GM21786 (cell line): ENCODE results near the gene CRYGD.
"Not testable (repeated sequence)": the region's sequence is repeated elsewhere in the genome, so short reads cannot be mapped to it uniquely, and the experiment has no call there.

Experiments
- ATAC-seq: cut with Tn5 transposase; IDR thresholded peaks from one replicate; pipeline ENCODE4 v1.9.1; 2021; ENCODE audit not compliant: unreplicated experiment

CRYGD gene

DNA sequence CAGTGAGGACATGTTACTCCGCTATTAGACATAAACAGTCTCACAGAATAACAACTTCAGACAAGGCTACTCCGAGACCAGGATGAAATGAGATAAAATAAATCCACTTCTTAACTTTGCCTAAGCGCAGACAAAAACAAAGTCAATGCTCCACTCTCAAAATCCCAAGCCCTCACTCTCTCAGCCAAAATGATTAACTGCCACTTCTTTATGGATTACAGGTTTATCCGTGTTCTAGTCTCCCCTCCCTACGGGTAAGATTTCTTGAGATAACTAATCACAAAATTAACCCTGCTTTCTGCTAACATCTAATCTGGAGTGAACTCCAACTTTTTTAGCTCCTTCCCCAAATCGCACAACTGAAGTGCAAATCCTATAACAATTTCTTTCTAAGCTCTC, 6.4 kb upstream of the CRYGD start:
- no peak for ATAC-seq

DNA sequence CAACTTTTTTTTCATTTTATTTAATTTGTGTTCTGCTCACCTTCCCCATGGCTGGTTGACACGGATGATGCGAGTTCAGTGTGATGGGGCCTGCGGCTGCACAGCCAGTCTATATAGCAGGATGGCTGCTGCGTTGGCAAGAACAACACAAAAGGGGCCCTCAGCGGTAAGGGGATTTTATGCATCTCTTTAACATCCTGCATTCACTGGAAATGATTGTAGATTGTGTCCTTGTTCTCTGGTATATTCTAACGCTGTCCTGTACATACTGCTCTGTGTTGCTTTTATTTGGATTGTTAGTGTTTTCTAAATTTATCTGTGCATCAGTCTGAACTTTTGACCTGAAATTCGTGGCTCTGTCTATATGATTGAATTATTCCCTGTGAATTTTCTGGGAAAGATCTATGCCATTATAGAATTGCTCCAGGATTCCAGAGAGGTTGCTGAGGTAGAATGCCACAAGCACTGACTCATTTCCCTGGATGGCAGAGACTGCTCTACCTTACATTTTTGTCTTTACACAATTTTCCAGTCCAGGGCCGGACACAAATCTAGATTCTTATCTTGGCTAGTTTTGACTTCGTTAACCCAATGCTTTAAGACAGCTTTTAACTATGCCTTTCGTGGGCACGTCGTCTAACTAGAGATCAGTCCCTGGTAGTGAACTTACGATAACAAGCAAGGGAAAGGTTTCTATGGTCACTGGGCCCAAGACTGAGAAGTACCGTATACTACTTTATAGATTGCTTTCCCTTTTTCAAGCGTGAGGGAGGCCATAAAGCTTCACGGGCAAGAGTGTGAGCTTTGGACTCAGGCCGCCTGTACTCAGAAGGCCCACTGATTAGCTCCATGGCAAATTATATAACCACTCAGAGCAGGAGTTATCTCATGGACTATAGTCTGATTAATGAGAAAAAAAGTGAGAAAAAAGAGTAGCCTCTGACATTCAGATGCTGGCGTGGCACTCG, 5.7 kb upstream of the CRYGD start, which contains the start of gene CRYGC:
Gene CRYGC (minus strand): TSS at position 85 of the 968 bp plus-strand sequence. CDS start 36 bp downstream, at position 49.
- no peak for ATAC-seq

DNA sequence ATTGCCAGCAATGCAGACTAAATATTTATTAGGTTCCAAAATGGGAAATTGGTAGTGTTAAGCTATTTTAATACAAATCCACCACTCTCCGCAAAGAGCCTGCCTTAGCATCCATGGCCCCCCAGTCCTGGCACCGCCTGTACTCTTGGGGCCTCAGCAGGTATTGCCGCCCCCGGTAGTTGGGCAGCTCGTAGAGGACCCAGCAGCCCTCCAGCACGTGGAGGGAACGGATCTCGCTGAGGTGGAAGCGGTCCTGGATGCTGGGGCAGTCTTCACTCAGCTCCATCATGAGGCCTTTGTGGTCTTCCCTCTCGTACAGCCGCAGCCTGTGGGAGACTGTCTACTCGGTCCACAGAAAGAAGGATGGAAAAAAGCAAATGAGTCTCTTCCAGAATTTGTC, 3.8 kb upstream of the CRYGD start:
- ATAC-seq, result no peak

DNA sequence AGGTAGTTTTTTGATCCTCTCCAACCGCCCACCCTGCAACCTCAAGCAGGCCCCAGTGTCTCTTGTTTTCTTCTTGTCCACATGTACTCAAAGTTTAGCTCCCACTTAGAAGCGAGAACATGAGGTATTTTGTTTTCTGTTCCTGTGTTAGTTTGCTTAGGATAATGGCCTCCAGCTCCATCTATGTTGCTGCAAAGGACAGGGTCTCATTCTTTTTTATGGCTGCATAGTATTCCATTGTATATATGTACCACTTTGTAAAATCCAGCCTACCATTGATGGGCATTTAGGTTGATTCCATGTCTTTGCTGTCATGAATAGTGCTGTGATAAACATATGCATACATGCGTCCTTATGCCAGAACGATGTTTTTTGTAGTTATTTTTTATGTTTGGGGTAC, 2.8 kb upstream of the CRYGD start:
- no peak for ATAC-seq

DNA sequence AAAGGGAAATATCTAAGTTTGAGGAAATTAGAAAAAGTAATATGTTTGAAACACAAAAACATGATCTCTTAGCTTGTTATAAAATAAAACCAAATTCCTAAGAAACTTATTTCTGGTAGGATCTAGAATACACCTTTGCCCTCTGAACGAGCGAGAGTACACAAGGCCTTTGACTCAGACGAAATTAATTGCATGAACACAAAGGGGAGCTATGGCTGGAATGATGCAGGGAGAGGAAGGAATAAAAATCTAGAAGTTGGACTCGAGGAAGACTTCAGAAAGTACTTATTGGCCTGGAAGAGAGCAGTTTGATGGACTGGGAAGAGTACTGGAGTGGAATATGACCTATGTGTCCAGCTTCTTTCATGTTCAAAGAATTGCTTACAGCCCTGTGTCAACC, 927 bp upstream of the CRYGD start:
- no peak for ATAC-seq

DNA sequence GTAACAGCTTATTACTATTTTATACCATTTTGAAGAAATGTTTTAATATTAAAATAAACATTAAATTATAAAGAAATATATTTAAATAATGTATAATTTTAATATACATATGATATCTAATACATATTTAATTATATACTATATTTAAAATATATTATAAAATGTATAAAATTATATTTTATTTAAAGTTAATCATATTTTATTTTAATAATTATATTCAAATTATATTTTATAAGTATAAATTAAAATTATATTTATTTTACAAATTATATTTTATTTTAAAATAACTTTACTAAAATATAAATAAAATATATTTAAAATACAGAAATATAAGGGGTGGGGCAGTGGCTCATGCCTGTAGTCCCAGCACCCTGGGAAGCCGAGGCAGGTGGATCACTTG, 2.1 kb downstream of the CRYGD start:
- no peak for ATAC-seq

DNA sequence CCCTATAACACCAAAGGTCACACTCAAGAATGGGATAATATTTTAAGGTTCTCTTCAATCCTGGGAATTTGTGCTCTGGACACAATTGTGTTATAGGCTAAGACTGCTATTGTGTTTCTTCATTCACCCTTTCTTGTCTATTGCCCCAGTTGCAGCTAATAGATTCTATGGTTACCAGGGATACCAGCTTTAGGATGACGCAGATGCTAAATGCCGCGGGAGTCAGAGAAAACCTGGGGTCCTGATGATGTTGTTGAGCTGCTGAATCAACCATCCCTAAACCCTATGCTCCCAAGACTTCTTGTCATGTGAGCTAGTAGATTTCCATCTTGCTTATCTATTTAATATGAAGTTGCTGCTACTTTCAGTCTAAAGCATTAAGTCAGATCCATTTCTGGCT, 5.4 kb downstream of the CRYGD start:
- no peak for ATAC-seq

DNA sequence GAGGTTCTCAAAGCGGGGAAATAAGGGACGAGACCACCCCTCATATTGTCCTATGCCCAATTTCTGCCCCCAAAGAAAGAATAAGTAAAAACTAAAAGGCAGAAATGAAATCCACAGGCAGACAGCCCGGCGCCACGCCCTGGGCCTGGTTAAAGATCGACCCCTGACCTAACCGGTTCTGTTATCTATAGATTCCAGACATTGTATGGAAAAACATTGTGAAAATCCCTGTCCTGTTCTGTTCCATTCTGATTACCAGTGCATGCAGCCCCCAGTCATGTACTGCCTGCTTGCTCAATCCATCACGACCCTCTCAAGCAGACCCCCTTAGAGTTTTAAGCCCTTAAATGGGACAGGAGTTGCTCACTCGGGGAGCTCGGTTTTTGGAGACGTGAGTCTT, 6.9 kb downstream of the CRYGD start:
- not testable (repeated sequence) for ATAC-seq

DNA sequence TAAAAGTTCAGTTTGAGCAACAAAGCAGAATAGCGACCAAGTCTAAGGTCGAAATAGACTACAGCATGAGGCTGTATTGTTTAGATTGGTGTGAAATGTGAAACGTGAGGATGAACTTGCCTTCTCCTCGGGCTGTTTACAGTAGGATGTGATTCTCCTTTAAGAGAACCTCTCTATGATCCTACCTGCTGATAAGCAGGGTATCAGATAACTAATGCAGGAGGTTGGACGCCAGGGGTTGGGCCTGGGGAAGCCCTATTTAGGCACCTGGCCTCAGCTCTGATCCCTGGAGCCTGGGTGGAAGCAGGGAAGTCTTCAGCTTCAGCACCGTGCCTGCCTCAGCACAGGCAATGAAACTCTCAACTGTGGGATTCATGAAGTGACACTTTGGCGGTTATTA, 11.4 kb downstream of the CRYGD start:
- ATAC-seq, result no peak

DNA sequence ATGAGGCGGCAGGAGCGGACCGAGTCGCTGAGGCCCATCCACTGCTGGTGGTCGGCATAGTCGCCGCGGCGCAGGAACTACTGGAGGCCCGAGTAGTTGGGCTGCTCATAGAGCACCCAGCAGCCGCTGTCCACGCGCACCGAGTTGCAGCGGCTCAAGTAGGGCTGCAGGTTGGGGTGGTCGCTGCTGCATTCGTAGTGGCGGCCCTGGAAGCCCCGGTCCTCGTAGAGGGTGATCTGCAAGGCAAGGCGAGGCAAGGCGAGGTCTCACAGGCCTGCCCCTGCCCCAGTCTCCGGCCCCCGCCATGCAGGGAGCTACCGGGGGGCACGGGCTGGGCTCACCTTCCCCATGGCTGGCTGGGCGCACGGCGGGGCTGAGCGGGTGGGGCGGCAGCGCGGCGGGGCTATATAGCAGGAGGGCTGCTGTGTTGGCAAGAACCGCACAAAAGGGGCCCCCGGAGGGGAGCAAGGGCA, 12.0 kb downstream of the CRYGD start:
- not testable (repeated sequence) for ATAC-seq

DNA sequence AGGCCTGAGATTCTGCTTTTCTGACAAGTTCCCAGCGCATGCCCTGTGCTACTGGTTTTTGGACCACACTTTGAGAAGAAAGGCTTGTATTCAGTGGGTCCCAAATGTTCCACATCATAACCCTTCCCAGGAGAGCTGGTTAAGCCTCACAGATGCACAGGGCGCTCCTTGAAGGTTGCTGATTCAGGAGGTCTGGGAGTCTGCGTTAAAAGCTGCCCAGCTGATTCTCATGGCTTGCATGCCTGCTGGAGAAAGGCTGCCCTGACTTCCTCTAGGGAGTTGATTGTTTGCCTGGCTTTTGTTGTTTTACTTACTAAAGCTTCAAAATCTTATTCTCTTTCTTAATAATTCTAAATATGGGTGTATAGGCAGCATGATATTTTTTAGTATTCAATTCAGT, 20.7 kb downstream of the CRYGD start:
- no peak for ATAC-seq

DNA sequence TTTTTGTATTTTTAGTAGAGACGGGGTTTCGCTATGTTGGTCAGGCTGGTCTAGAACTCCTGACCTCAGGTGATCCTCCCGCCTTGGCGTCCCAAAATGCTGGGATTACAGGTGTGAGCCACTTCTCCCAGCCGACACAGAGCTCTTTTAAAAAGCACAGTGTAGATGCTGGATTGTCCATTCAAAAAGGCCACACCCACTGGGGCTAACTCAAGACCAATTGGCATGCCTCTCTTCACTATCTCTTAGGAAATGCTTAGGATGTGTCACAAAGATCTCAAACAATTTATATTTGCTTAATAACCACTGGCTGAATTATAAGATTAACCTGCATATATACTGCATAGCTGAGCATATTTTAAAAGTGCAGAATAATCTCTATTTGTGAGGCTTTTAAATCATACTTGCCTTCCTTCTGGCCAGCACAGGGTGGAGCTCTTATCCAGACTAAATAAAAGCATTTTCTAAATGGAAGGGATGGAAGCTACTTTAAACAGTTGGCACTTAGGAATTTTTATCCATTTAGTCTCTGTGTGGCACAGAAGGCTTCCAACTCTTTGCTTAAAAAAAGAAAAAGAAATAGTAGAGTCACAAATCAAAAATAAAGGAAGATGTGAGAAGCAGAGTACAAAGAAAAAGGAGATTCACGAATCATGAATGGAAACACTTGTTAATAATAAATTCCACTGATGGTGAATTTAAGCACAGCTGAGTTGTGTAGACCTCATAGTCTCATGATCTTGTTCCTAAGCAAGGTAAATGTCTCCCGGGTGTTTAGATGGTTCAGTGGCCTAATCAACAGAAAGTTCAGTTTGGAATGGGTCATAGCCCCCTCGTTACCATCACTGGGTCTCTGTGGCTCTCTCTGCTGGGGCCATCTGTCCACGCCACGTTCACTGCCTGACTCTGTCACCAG, 22.4 kb downstream of the CRYGD start:
- ATAC-seq, result no peak

DNA sequence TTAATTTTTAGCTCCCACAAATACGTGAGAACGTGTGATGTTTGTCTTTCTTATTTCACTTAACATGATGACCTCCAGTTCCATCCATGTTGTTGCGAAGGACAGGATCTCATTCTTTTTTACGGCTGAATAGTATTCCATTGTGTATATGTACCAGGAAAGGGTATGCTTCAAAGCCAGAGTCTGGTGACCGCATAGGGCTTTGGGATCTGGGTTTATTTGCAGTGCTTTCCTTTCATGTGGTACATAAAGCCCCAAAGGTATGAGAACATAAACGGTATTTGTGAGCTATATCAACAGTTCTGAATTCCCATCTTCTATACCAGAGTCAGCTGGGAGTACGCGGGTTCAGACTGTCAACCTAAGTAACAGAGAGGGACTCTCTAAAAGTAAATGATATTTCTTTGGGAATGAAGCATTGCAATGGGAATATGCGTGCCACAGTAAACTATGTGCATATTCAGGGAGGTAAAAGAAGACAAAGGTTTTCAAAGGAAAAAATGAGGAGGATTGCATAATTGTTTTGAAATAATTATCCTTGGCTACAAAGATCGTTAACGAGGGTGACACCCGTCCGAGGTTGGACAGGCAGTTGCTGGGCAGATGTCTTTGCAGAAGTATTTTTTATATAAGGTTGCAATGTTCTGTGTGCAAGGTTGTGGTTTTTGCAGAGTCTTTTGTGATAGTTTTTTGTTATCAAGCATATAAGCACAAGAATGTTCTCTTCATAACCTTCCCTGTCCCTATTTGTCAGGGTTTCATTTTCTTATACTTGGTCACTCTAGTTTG, 24.4 kb downstream of the CRYGD start:
- ATAC-seq, result no peak

DNA sequence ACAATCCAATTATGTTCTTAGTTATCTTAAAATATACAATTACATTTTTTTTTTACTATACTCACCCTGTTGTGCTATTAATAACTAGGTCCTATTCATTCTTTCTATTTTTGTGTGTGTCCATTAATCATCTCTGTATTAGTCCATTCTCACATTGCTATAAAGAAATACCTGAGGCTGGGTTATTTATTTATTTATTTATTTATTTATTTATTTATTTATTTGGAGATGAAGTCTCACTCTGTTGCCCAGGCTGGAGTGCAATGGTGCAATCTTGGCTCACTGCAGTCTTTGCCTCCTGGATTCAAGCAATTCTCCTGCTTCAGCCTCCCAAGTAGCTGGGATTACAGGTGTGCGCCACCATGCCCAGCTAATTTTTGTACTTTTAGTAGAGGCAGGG, 25.6 kb downstream of the CRYGD start:
- ATAC-seq, result not testable (repeated sequence)

DNA sequence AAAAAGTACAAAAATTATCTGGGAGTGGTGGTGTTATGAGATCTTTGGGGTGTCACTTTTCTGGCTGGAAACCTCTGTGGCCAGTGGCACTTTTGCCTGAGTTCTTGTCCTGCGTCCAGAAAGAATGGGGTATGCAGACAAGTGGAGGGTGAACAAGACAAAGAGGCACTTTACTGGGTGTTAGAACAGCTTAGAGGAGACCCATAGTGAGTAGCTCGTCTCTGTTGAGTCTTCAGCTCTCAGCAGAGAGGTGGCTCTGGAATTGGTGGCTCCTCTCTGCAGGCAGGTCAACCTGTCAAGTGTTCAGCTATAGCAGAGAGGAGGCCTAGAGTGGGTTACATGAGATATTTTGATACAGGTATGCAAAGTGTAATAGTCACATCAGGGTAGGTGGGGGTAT, 26.1 kb downstream of the CRYGD start:
- ATAC-seq, result no peak

DNA sequence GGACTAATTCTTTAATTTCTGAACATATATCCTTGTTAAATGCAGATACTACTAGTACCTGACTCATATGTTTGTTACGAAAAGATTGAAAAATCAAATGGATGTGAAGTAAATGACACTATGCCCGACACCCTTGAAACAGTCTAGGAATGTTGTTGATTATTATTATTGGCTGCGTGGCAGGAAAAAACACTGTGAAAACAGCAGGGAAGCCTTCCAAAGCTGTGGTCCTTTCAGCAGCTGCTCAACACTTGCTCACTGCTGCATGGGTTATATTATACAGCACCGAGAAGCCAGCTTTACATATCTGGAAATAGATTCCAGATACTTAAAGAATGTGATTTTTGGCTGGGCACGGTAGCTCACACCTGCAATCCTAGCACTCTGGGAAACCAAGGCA, 26.5 kb downstream of the CRYGD start:
- no peak for ATAC-seq

DNA sequence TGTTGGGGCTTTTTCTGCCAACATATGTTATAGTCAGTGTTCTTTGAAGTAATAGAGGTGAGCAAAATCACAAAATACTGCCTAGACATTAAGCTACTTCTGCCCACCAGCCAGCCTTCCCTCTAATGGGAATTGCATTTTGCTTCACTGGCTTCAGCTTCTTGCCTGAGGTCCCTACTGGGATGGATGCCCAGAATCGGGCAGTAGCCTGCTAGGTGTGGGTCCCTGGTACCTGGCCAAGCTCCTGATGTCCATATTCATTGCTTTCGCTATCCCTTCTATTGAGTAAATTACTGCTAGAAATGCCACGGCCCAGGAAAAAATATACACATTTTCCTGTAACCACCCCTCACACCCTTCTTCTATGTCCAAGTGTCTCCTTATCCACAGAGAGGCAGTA, 27.0 kb downstream of the CRYGD start:
- ATAC-seq, result no peak

DNA sequence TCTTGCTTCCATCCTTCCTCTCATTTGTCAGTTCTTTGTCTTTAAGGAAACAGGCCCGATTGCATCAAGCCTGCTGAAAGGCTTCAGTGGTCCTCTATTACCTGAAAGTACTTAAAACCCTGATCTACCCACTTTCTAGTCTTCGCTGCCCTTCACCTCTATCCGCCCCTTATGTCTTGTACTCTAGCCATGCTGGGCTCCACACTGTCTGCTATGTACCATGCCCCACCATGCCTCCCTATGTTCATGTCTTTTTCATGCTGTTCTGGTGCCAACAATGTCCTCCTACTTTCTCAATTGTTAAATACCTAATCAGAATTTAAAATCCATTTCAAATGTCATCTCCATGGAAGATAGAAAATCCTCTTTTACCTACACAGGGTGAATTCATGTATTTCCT, 28.2 kb downstream of the CRYGD start:
- no peak for ATAC-seq

DNA sequence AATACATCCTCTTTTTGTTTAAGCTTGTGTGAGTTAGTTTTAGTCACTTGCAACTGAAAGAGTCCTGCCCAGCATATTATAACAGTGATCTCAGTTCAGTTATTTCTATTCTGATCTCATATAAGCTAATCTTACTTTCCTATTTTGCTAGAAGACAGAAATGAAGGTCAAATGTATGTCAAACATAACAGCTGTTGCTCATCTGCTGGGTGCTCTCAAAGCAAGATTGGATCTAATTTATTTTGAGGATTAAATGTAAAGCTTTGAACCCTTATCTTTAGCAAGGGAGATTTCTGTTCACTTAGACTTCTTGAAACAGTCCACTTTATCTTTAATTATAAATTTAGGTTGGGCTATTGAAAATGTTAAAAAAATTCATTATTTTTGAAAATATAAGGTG, 31.2 kb downstream of the CRYGD start:
- no peak for ATAC-seq

DNA sequence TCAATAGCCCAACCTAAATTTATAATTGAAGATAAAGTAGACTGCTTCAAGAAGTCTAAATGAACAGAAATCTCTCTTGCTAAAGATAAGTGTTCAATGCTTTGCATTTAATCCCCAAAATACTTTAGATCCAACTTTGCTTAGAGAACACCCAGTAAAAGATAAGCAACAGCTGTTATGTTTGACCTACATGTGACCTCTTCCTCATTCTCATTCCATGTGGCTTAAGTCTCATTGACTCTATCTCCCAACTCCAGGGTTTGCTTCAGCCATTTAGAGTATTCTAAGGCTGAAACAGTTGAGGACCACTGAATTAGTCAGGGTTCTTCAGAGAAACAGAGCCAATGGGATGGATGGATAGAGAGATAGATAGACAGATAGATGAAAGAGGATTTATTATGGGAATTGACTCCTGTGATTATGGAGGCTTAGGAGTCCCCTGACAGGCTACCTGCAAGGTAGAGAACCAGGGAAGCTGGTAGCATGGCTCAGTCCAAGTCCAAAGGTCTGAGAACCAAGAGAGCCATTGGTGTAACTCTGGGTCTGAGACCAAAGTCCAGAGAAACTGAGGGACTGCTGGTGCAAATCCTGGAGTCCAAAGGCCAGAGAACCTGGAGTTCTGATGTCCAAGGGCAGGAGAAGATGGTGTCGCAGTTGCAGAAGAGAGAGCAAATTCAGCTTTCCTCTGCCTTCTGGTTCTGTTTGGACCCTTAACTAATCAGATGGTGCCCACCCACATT, 32.1 kb downstream of the CRYGD start:
- ATAC-seq, result no peak
